HCT116 (cell line): Measurements from ENCODE around the gene TPRG1L.

ENCODE experiments used
- CTCF ChIP-seq, 3 experiments: fragments of 200-600 bp in 1 of 3; sonication (generic) in 1 of 3; IDR thresholded peaks in 2 of 3; conservative IDR thresholded peaks in 1 of 3; 2 replicates each; pipeline ENCODE4 v1.5.1; 2012 to 2017; ENCODE audit warnings: low read depth in 2 of 3, low read length in 2 of 3, antibody characterized with exemption in 1 of 3, borderline replicate concordance in 1 of 3, control low read depth in 1 of 3, mild to moderate bottlenecking in 1 of 3, mixed read lengths in 1 of 3, mixed run types in 1 of 3, moderate library complexity in 1 of 3; ENCODE audit not compliant: insufficient read depth in 1 of 3
- EZH2 ChIP-seq: fragments of 200-600 bp; sonication (generic); IDR thresholded peaks from 2 replicates; pipeline ENCODE4 v1.6.1; 2017; ENCODE audit warnings: antibody characterized with exemption, mixed run types
- FOSL1 ChIP-seq: IDR thresholded peaks from 2 replicates; pipeline ENCODE4 v1.6.1; 2012; ENCODE audit warnings: low read depth
- MAX ChIP-seq: IDR thresholded peaks from 2 replicates; pipeline ENCODE4 v1.6.1; 2012
- POLR2A ChIP-seq: IDR thresholded peaks from 2 replicates; pipeline ENCODE4 v1.7.0; 2011; ENCODE audit warnings: borderline replicate concordance; ENCODE audit not compliant: insufficient read depth, insufficient read length; ENCODE audit errors: extremely low read depth
- POLR2AphosphoS5 ChIP-seq: IDR thresholded peaks from 2 replicates; pipeline ENCODE4 v1.6.1; 2011; ENCODE audit warnings: mild to moderate bottlenecking, low read depth, low read length, moderate library complexity
- ZBTB33 ChIP-seq: IDR thresholded peaks from 2 replicates; pipeline ENCODE4 v1.6.1; 2011; ENCODE audit warnings: mild to moderate bottlenecking, low read length, moderate library complexity; ENCODE audit not compliant: insufficient replicate concordance; ENCODE audit errors: extremely low read depth

DNA sequence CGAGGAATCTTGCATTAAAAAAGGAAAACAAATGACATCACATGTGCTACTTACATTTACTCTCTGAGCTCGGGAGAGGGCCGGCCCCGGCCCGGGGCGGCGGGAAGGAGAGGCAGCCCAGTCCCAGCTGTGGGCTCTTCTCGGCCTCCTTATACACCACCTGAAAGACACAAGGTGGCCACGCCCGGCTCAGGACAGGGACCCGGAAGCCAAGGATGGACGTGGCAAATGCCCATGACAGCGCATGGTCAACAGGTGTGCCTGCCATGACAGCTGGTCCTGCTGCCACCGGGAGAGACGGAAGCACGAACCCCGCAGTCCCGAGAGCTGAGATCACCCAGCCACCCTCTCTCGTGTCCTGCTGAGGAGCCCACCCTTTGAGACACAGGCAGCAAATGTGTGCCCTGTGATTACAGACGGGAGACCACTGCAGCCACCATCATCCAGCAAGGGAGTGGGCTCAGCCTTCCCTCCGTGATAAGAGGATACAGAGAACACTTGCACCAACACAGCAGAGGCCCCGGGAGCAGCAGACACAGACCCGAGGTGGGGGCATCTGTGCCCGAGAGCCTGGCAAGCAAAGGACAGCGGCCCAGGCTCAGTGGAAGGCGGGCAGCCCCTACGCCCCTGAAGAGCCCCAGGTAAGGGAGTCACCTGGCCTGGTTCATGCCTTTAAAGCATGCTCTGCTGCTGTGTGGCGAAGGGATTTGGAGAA is 8.7 kb downstream of the TPRG1L start:
- TF ChIP-seq CTCF (IDR thresholded peaks at IDR 0.05 in 2 of 3, conservative IDR thresholded peaks at IDR 0.05 in 1 of 3; ENCODE audit: borderline replicate concordance in 1 of 3, insufficient read depth in 1 of 3, low read depth in 2 of 3, low read length in 2 of 3): no peak
- no peak for TF ChIP-seq ZBTB33
- TF ChIP-seq EZH2: no peak
- no peak for TF ChIP-seq POLR2AphosphoS5
- TF ChIP-seq POLR2A: no peak
- no peak for TF ChIP-seq FOSL1
- no peak for TF ChIP-seq MAX
